GM18526 (cell line): ENCODE measurements around the gene PTPA.

ENCODE experiments used
- POLR2A ChIP-seq: IDR thresholded peaks from 3 replicates; pipeline ENCODE4 v1.6.1; 2011; ENCODE audit not compliant: insufficient read length; ENCODE audit errors: extremely low read depth

Gene PTPA

GRCh38 chr9:129113645-129114304, 2.6 kb downstream of the PTPA start:
- no peak for TF ChIP-seq POLR2A

- TF ChIP-seq POLR2A, result no peak
Observed at GRCh38 chr9:129118799-129119198, 7.6 kb downstream of the PTPA start.

- no peak for TF ChIP-seq POLR2A
Observed at GRCh38 chr9:129121483-129121882, 10.3 kb downstream of the PTPA start.

GRCh38 chr9:129122133-129122532, 10.9 kb downstream of the PTPA start:
- no peak for TF ChIP-seq POLR2A

GRCh38 chr9:129124506-129125069, 13.4 kb downstream of the PTPA start:
- TF ChIP-seq POLR2A, result no peak

- no peak for TF ChIP-seq POLR2A
Observed at GRCh38 chr9:129125478-129125877, 14.3 kb downstream of the PTPA start.

- no peak for TF ChIP-seq POLR2A
Observed at GRCh38 chr9:129126749-129127618, 15.8 kb downstream of the PTPA start.

- TF ChIP-seq POLR2A, result no peak
Observed at GRCh38 chr9:129128689-129129088, 17.5 kb downstream of the PTPA start.

- no peak for TF ChIP-seq POLR2A
Observed at GRCh38 chr9:129130791-129131190, 19.6 kb downstream of the PTPA start.

- no peak for TF ChIP-seq POLR2A
Observed at GRCh38 chr9:129131300-129132145, 20.3 kb downstream of the PTPA start.

GRCh38 chr9:129133082-129133481, 21.9 kb downstream of the PTPA start:
- TF ChIP-seq POLR2A, result no peak

- TF ChIP-seq POLR2A, result no peak
Observed at GRCh38 chr9:129135476-129135875, 24.3 kb downstream of the PTPA start.

GRCh38 chr9:129136446-129137035, 25.3 kb downstream of the PTPA start:
- TF ChIP-seq POLR2A, result no peak

GRCh38 chr9:129137292-129138143, 26.3 kb downstream of the PTPA start:
- TF ChIP-seq POLR2A, result no peak
